Transverse colon (tissue), 4 donors: ENCODE data around the gene ZNF865.

ENCODE experiments used
- CTCF ChIP-seq, 5 experiments: fragments of 200-600 bp in 3 of 5; fragments of 450-650 bp in 2 of 5; sonication (generic) in 3 of 5; IDR thresholded peaks; 1 replicate in 2 of 5; 2 replicates in 3 of 5; pipeline ENCODE4 v1.5.1; 2016 to 2017; ENCODE audit warnings: antibody characterized with exemption in 5 of 5, inconsistent platforms in 3 of 5, mild to moderate bottlenecking in 2 of 5, moderate library complexity in 1 of 5
- EP300 ChIP-seq: sonication (generic); formaldehyde crosslinking; IDR thresholded peaks from one replicate; pipeline ENCODE4 v1.6.1; 2017; ENCODE audit warnings: antibody characterized with exemption, low read depth
- POLR2A ChIP-seq: fragments of 450-650 bp; IDR thresholded peaks from one replicate; pipeline ENCODE4 v1.6.1; 2016; ENCODE audit warnings: antibody characterized with exemption, mild to moderate bottlenecking, moderate library complexity
- POLR2AphosphoS5 ChIP-seq, 3 donors: sonication (generic); formaldehyde crosslinking; IDR thresholded peaks; one replicate each; pipeline ENCODE4 v1.6.1; 2016; ENCODE audit warnings: antibody characterized with exemption in 3 of 3

- TF ChIP-seq CTCF (IDR thresholded peaks at IDR 0.05) (no peak), POLR2A (no peak), POLR2AphosphoS5 (IDR thresholded peaks at IDR 0.05) (no peak), EP300 (no peak)
These were observed 7.9 kb upstream of the ZNF865 start for GRCh38 chr19:55597501-55597921.
